Stimulated activated CD4-positive, alpha-beta T cell treated with anti-CD3 and anti-CD28 coated beads, Interleukin-4, amount 100 ng/mL, for 1 hour (primary cell): Measurements from ENCODE around the gene DNAJC16.

Experiments used
- DNase-seq: peaks from one replicate; pipeline ENCODE4 v3.0.0-alpha.2; 2020

Gene DNAJC16

GRCh38 chr1:15541231-15541792 is 14.7 kb downstream of the DNAJC16 start:
- DNase-seq: no peak

- no peak for DNase-seq
Observed at GRCh38 chr1:15542388-15543250, 16.0 kb downstream of the DNAJC16 start.

GRCh38 chr1:15543251-15543588 is 16.6 kb downstream of the DNAJC16 start:
- no peak for DNase-seq

GRCh38 chr1:15543589-15544568 is 17.2 kb downstream of the DNAJC16 start:
- DNase-seq: no peak

GRCh38 chr1:15546641-15547040 is 20.0 kb downstream of the DNAJC16 start:
- DNase-seq: no peak

GRCh38 chr1:15550573-15550972 is 23.9 kb downstream of the DNAJC16 start:
- no peak for DNase-seq

- DNase-seq: no peak
Observed at GRCh38 chr1:15557008-15557407, 30.4 kb downstream of the DNAJC16 start.

GRCh38 chr1:15557594-15557993 is 30.9 kb downstream of the DNAJC16 start:
- DNase-seq: no peak

GRCh38 chr1:15558516-15558915 is 31.9 kb downstream of the DNAJC16 start:
- no peak for DNase-seq

GRCh38 chr1:15559189-15559810 is 32.7 kb downstream of the DNAJC16 start:
- no peak for DNase-seq

- no peak for DNase-seq
Observed at GRCh38 chr1:15568387-15569073, 41.9 kb downstream of the DNAJC16 start.

- DNase-seq: no peak
Observed at GRCh38 chr1:15570861-15571260, 44.2 kb downstream of the DNAJC16 start.

- no peak for DNase-seq
Observed at GRCh38 chr1:15571266-15571665, 44.6 kb downstream of the DNAJC16 start.

- no peak for DNase-seq
Observed at GRCh38 chr1:15573477-15573876, 46.8 kb downstream of the DNAJC16 start.

- no peak for DNase-seq
Observed at GRCh38 chr1:15574741-15575140, 48.1 kb downstream of the DNAJC16 start.

GRCh38 chr1:15575549-15576150 is 49.0 kb downstream of the DNAJC16 start:
- no peak for DNase-seq

- no peak for DNase-seq
Observed at GRCh38 chr1:15577691-15578090, 51.0 kb downstream of the DNAJC16 start.

- no peak for DNase-seq
Observed at GRCh38 chr1:15578921-15579682, 52.5 kb downstream of the DNAJC16 start.

GRCh38 chr1:15579683-15580047 is 53.0 kb downstream of the DNAJC16 start:
- DNase-seq: no peak

- DNase-seq: no peak
Observed at GRCh38 chr1:15583016-15583706, 56.5 kb downstream of the DNAJC16 start.
